HepG2 (cell line): ENCODE results near the gene DMAP1. TPM values are rescaled to one million over a fixed set of nuclear protein-coding genes. Genes with fewer than 3 reads are reported as not detected.

Experiments used
- ATAC-seq: fragments of 200-7000 bp; cut with Tn5 transposase; 3 replicates; pipeline ENCODE4 v1.9.1; 2020; ENCODE audit warnings: mild to moderate bottlenecking, moderate library complexity
- BruUV-seq: library from RNA; stranded (reverse); fragments of 400-500 nt; replicated peaks from 2 replicates; lab custom pipeline; 2021; lab: Mats Ljungman, UMichigan
- CTCF ChIA-PET: fragments of 300-600 bp; formaldehyde crosslinking; extraction: SDS; loops from one replicate; lab custom pipeline; 2021; ENCODE audit warnings: low total read pairs, inconsistent platforms, low intra/inter-chr PET ratio; lab: Yijun Ruan, JAX
- POLR2A ChIA-PET: fragments of 350-600 bp; sonication (Branson Sonifier 250); formaldehyde crosslinking; loops from one replicate; lab custom pipeline; 2020; ENCODE audit warnings: antibody characterized with exemption, inconsistent platforms; lab: Yijun Ruan, JAX
- DNase-seq: peaks from one replicate; pipeline ENCODE4 v3.0.0-alpha.2; 2015; ENCODE audit warnings: low spot score
- FAIRE-seq: peaks from 3 replicates; lab custom pipeline; 2011; peaks lifted over from hg19 to GRCh38; lab: Jason Lieb, UNC
- H2AFZ ChIP-seq: one replicate; pipeline ENCODE4 v1.6.1; 2011; ENCODE audit warnings: low read length, inconsistent platforms
- H3K27ac ChIP-seq: fragments of 300-600 bp; 3 replicates; pipeline ENCODE4 v1.8.0; 2011; ENCODE audit warnings: mixed run types, mild to moderate bottlenecking, mixed read lengths, low read length, inconsistent platforms; ENCODE audit not compliant: insufficient read depth; ENCODE audit errors: extremely low read length
- H3K27me3 ChIP-seq, 2 experiments: fragments of 200-600 bp in 1 of 2; 2 replicates in 1 of 2; 3 replicates in 1 of 2; pipeline versions ENCODE4 v1.6.0 to v1.8.0; 2011; ENCODE audit warnings: low read length in 2 of 2, mild to moderate bottlenecking in 2 of 2, moderate library complexity in 2 of 2, inconsistent platforms in 1 of 2; ENCODE audit not compliant: insufficient read depth in 2 of 2, control insufficient read depth in 1 of 2
- H3K36me3 ChIP-seq, 2 experiments: fragments of 200-600 bp in 1 of 2; replicated peaks in 1 of 2; 2 replicates in 1 of 2; 3 replicates in 1 of 2; pipeline versions ENCODE4 v1.5.1 to v1.8.0; 2011; ENCODE audit warnings: low read length in 2 of 2, inconsistent platforms in 1 of 2; ENCODE audit not compliant: insufficient read depth in 2 of 2, control insufficient read depth in 1 of 2
- H3K4me1 ChIP-seq: 2 replicates; pipeline ENCODE4 v1.5.1; 2012; ENCODE audit warnings: low read length, inconsistent platforms; ENCODE audit not compliant: insufficient read depth
- H3K4me2 ChIP-seq: 2 replicates; pipeline ENCODE4 v1.6.0; 2011; ENCODE audit warnings: low read depth, low read length, inconsistent platforms
- H3K4me3 ChIP-seq, 3 experiments: fragments of 200-600 bp in 1 of 3; sonication (generic), shearing (Covaris generic) in 1 of 3; replicated peaks in 1 of 3; 2 replicates each; pipeline ENCODE4 v1.5.1; 2011 to 2016; ENCODE audit warnings: low read length in 3 of 3, inconsistent platforms in 2 of 3, low read depth in 2 of 3, mild to moderate bottlenecking in 2 of 3, control low read depth in 1 of 3, mixed read lengths in 1 of 3; ENCODE audit not compliant: insufficient read depth in 1 of 3
- H3K79me2 ChIP-seq: one replicate; pipeline ENCODE4 v1.6.1; 2011; ENCODE audit warnings: low read length, inconsistent platforms; ENCODE audit not compliant: insufficient read depth
- H3K9ac ChIP-seq: 2 replicates; pipeline ENCODE4 v1.6.0; 2011; ENCODE audit warnings: mild to moderate bottlenecking, low read depth, low read length, inconsistent platforms; ENCODE audit not compliant: insufficient read depth
- H3K9me3 ChIP-seq: 2 replicates; pipeline ENCODE4 v1.5.1; 2012; ENCODE audit warnings: mild to moderate bottlenecking, low read length
- H4K20me1 ChIP-seq: 2 replicates; pipeline ENCODE4 v1.6.0; 2011; ENCODE audit warnings: inconsistent platforms, mild to moderate bottlenecking, low read length, moderate library complexity; ENCODE audit not compliant: insufficient read depth
- ELK4 ChIP-seq: sonication (generic); formaldehyde crosslinking; IDR thresholded peaks from 2 replicates; pipeline ENCODE4 v1.9.0; 2021; ENCODE audit warnings: missing genetic modification reagents, borderline replicate concordance
- MTA1 ChIP-seq: sonication (generic); formaldehyde crosslinking; IDR thresholded peaks from 2 replicates; pipeline ENCODE4 v1.4.0; 2020; ENCODE audit warnings: missing genetic modification reagents, mild to moderate bottlenecking, borderline replicate concordance
- SCMH1 ChIP-seq: sonication (generic); formaldehyde crosslinking; IDR thresholded peaks from 2 replicates; pipeline ENCODE4 v1.9.0; 2021; ENCODE audit warnings: missing genetic modification reagents, mild to moderate bottlenecking, borderline replicate concordance
- ZFYVE20 ChIP-seq: sonication (generic); formaldehyde crosslinking; IDR thresholded peaks from 2 replicates; pipeline ENCODE4 v1.8.0; 2023; ENCODE audit warnings: low read depth, mild to moderate bottlenecking, moderate library complexity, missing genetic modification reagents, borderline replicate concordance
- ZNF749 ChIP-seq: sonication (generic); formaldehyde crosslinking; IDR thresholded peaks from 2 replicates; pipeline ENCODE4 v1.8.0; 2022; ENCODE audit warnings: mild to moderate bottlenecking, missing genetic modification reagents, moderate library complexity, borderline replicate concordance
- WGBS: methylation state at CpG from one replicate; pipeline ENCODE4 v1.1.6; 2017; ENCODE audit warnings: low lambda C conversion rate; 5-methylcytosine and 5-hydroxymethylcytosine counted together
- in situ Hi-C: cut with HindIII; loops from 2 replicates; pipeline ENCODE4 v1.10.0; 2017; ENCODE audit warnings: low pct_unique_long_range_greater_than_20kb; ENCODE audit not compliant: extremely low pct_ligation_motif_present
- intact Hi-C: fragments of 100-400 bp; cut with micrococcal nuclease; formaldehyde crosslinking; loops from one replicate; pipeline ENCODE4 v1.10.0; 2022; ENCODE audit not compliant: unreplicated experiment
- polyA plus RNA-seq, 8 experiments: library from polyadenylated mRNA; depleted of rRNA in 3 of 8; stranded (reverse) in 7 of 8; unstranded in 1 of 8; fragments of >200 nt; fragmentation: Illumina TruSeq in 4 of 8; extraction: Trizol in 4 of 8; gene quantifications; 2 replicates each; pipeline versions ENCODE4 v1.2.1 to v1.2.3, GENCODE V29; 2011 to 2016; ENCODE audit warnings: low read depth in 4 of 8, missing spikeins in 1 of 8, mixed read lengths in 1 of 8; ENCODE audit not compliant: insufficient read depth in 1 of 8
- total RNA-seq, 5 experiments: library from RNA; depleted of rRNA; stranded (reverse); fragments of >200 nt; fragmentation: Illumina TruSeq; extraction: Trizol; gene quantifications; 2 replicates each; pipeline ENCODE4 v1.2.3, GENCODE V29; 2016; ENCODE audit warnings: low read depth in 1 of 5

Gene DMAP1
- total and polyA plus RNA-seq, 2 of the 13 experiments (the other 11 are each of a cell fraction or from before 2014, with no cell fraction given), result 17.6 to 32.7 TPM

GRCh38 chr1:44227211-44227610 is 13.9 kb downstream of the DMAP1 start:
- no peak overlapping the region for H2AFZ ChIP-seq
- H4K20me1 ChIP-seq, result no peaks in the 10 kb centered on the region
- H3K79me2 ChIP-seq, result no peaks in the 10 kb centered on the region
- no peaks in the 10 kb centered on the region for H3K4me1 ChIP-seq
- H3K9me3 ChIP-seq, result no peaks in the 10 kb centered on the region
- WGBS, result 100% methylated on average over 1 of the region's 1 CpG
- FAIRE-seq (no peak), DNase-seq (no peak), ATAC-seq (no peak)
- H3K4me3 ChIP-seq, result no peak overlapping the region
- in situ Hi-C loops, result no loop called here
- no peaks in the 10 kb centered on the region; a peak in 1 of 5 replicates for H3K27me3 ChIP-seq
- ChIA-PET CTCF (no interaction called here), POLR2A (no interaction called here)
- peaks cover 3 to 7% of the 10 kb centered on the region in 2 experiments; a peak in 3 of 5 replicates for H3K36me3 ChIP-seq
- H3K27ac ChIP-seq, result no peak overlapping the region
- H3K9ac ChIP-seq, result no peak overlapping the region
- H3K4me2 ChIP-seq, result no peak overlapping the region
- intact Hi-C loops, result no loop called here
- TF ChIP-seq ZNF749 (CRISPR knock-in tag) (no peak), SCMH1 (CRISPR knock-in tag) (no peak)
- BruUV-seq, result no TSS peak

- CTCF ChIA-PET, result no interaction called here
- ATAC-seq, result no peak
- H2AFZ ChIP-seq, result no peak overlapping the region
- no peaks in the 10 kb centered on the region; a peak in 1 of 5 replicates for H3K27me3 ChIP-seq
- POLR2A ChIA-PET, result no interaction called here
- in situ Hi-C loops, result no loop called here
- H4K20me1 ChIP-seq, result no peaks in the 10 kb centered on the region
- TF ChIP-seq ELK4 (CRISPR knock-in tag) (no peak), ZFYVE20 (no peak), MTA1 (CRISPR knock-in tag) (no peak)
- TF ChIP-seq, all 625 proteins: peak for 0
- H3K36me3 ChIP-seq, result peaks cover 3 to 7% of the 10 kb centered on the region in 2 experiments; a peak in 3 of 5 replicates
- DNase-seq, result no peak
- H3K9me3 ChIP-seq, result no peaks in the 10 kb centered on the region
- BruUV-seq, result no TSS peak
- no peaks in the 10 kb centered on the region for H3K4me1 ChIP-seq
- WGBS, result 98% methylated on average over 13 of the region's 13 CpGs
- H3K9ac ChIP-seq, result no peak overlapping the region
- FAIRE-seq, result no peak
- H3K4me3 ChIP-seq, result no peak overlapping the region
- no peaks in the 10 kb centered on the region for H3K79me2 ChIP-seq
- H3K4me2 ChIP-seq, result no peak overlapping the region
- no peak overlapping the region for H3K27ac ChIP-seq
- intact Hi-C loops, result no loop called here
Measured at GRCh38 chr1:44228218-44228617, 14.9 kb downstream of the DMAP1 start.
